A673 (cell line): Measurements from ENCODE around the gene CARS1.

ENCODE experiments used
- CTCF ChIP-seq: fragments of 300-800, 200-600 bp; sonication (generic); conservative IDR thresholded peaks from 2 replicates; pipeline ENCODE4 v1.5.1; 2017; ENCODE audit warnings: low read depth, mild to moderate bottlenecking, antibody characterized with exemption, low read length, moderate library complexity, mixed read lengths
- EZH2 ChIP-seq: fragments of 200-600 bp; sonication (generic); IDR thresholded peaks from 2 replicates; pipeline ENCODE4 v1.6.1; 2017; ENCODE audit warnings: borderline replicate concordance, low read depth, mild to moderate bottlenecking, mixed read lengths, antibody characterized with exemption, low read length; ENCODE audit not compliant: poor library complexity, severe bottlenecking

- TF ChIP-seq EZH2 = no peak
- no peak for TF ChIP-seq CTCF
Measured at GRCh38 chr11:3016861-3017260, 40.4 kb downstream of the CARS1 start.
